IMR-90 (cell line): ENCODE data around the gene STAC2. TPM values are rescaled to one million over a fixed set of nuclear protein-coding genes. Genes with fewer than 3 reads are reported as not detected.

Source experiments
- ATAC-seq: fragments of 200-7000 bp; cut with Tn5 transposase; 2 replicates; pipeline ENCODE4 v1.9.1; 2020; ENCODE audit warnings: low read depth, mild to moderate bottlenecking, moderate library complexity
- BruUV-seq: library from RNA; stranded (reverse); fragments of 400-500 nt; replicated peaks from 2 replicates; lab custom pipeline; 2021; lab: Mats Ljungman, UMichigan
- CTCF ChIA-PET: fragments of 300-600 bp; formaldehyde crosslinking; extraction: SDS; loops from one replicate; lab custom pipeline; 2021; ENCODE audit warnings: antibody characterized with exemption; lab: Yijun Ruan, JAX
- POLR2A ChIA-PET: fragments of 300-600 bp; sonication (Branson Sonifier 250); formaldehyde crosslinking; loops from one replicate; lab custom pipeline; 2022; ENCODE audit warnings: antibody characterized with exemption; ENCODE audit not compliant: unreplicated experiment; lab: Charles Lee
- DNase-seq: peaks from one replicate; pipeline ENCODE4 v3.0.0; 2013
- H2AFZ ChIP-seq: replicated peaks from 2 replicates; pipeline ENCODE3; 2013; ENCODE audit warnings: low read length, mild to moderate bottlenecking; ENCODE audit not compliant: poor library complexity
- H2AK5ac ChIP-seq: 2 replicates; pipeline ENCODE4 v1.6.1; 2013; ENCODE audit warnings: low read depth, low read length, inconsistent platforms
- H2AK9ac ChIP-seq: replicated peaks from 2 replicates; pipeline ENCODE3; 2013; ENCODE audit warnings: mild to moderate bottlenecking, low read depth, low read length, moderate library complexity; ENCODE audit not compliant: poor library complexity
- H2BK120ac ChIP-seq: 2 replicates; pipeline ENCODE4 v1.6.1; 2013; ENCODE audit warnings: low read depth, low read length, inconsistent platforms
- H2BK15ac ChIP-seq: 3 replicates; pipeline ENCODE4 v1.6.1; 2013; ENCODE audit warnings: low read depth, low read length, inconsistent platforms
- H2BK20ac ChIP-seq: 2 replicates; pipeline ENCODE4 v1.6.1; 2013; ENCODE audit warnings: low read depth, mild to moderate bottlenecking, inconsistent platforms, low read length, moderate library complexity
- H2BK5ac ChIP-seq: 2 replicates; pipeline ENCODE4 v1.6.1; 2013; ENCODE audit warnings: mild to moderate bottlenecking, low read depth, low read length, inconsistent platforms; ENCODE audit not compliant: poor library complexity, severe bottlenecking
- H3K14ac ChIP-seq: replicated peaks from 2 replicates; pipeline ENCODE4 v1.6.1; 2013; ENCODE audit warnings: low read depth, low read length, inconsistent platforms
- H3K18ac ChIP-seq: 2 replicates; pipeline ENCODE4 v1.6.1; 2013; ENCODE audit warnings: low read depth, low read length, control low read depth
- H3K23ac ChIP-seq: 2 replicates; pipeline ENCODE4 v1.6.1; 2013; ENCODE audit warnings: low read depth, low read length, inconsistent platforms
- H3K27ac ChIP-seq: 2 replicates; pipeline ENCODE4 v1.5.1; 2013; ENCODE audit warnings: mild to moderate bottlenecking, control low read depth, low read length; ENCODE audit not compliant: insufficient read depth
- H3K27me3 ChIP-seq: 2 replicates; pipeline ENCODE4 v1.6.1; 2013; ENCODE audit warnings: low read length; ENCODE audit not compliant: control insufficient read depth, insufficient read depth
- H3K36me3 ChIP-seq: 2 replicates; pipeline ENCODE4 v1.6.1; 2013; ENCODE audit warnings: low read length, mixed read lengths; ENCODE audit not compliant: control insufficient read depth, insufficient read depth
- H3K4ac ChIP-seq: 2 replicates; pipeline ENCODE4 v1.6.1; 2013; ENCODE audit warnings: low read depth, low read length, inconsistent platforms
- H3K4me1 ChIP-seq: 2 replicates; pipeline ENCODE4 v1.6.1; 2013; ENCODE audit warnings: low read length, mixed read lengths; ENCODE audit not compliant: control insufficient read depth, insufficient read depth
- H3K4me2 ChIP-seq: 2 replicates; pipeline ENCODE4 v1.6.1; 2013; ENCODE audit warnings: low read depth, mild to moderate bottlenecking, control low read depth, low read length, moderate library complexity
- H3K4me3 ChIP-seq: 2 replicates; pipeline ENCODE4 v1.5.1; 2013; ENCODE audit warnings: low read depth, mild to moderate bottlenecking, control low read depth, low read length, moderate library complexity; ENCODE audit not compliant: insufficient read depth
- H3K56ac ChIP-seq: 2 replicates; pipeline ENCODE4 v1.6.1; 2013; ENCODE audit warnings: low read length, inconsistent platforms; ENCODE audit not compliant: insufficient read depth; ENCODE audit errors: extremely low read depth
- H3K79me1 ChIP-seq, 2 experiments: 2 replicates each; pipeline ENCODE4 v1.6.1; 2013; ENCODE audit warnings: low read length in 2 of 2, inconsistent platforms in 1 of 2, low read depth in 1 of 2
- H3K9ac ChIP-seq: 2 replicates; pipeline ENCODE4 v1.6.1; 2013; ENCODE audit warnings: low read depth, low read length, control low read depth
- H3K9me1 ChIP-seq: 2 replicates; pipeline ENCODE4 v1.6.1; 2013; ENCODE audit warnings: low read length, inconsistent platforms; ENCODE audit not compliant: insufficient read depth
- H3K9me3 ChIP-seq: 2 replicates; pipeline ENCODE4 v1.6.1; 2013; ENCODE audit warnings: low read length; ENCODE audit not compliant: control insufficient read depth, insufficient read depth
- H4K20me1 ChIP-seq: 2 replicates; pipeline ENCODE4 v1.6.1; 2013; ENCODE audit warnings: low read length, inconsistent platforms; ENCODE audit not compliant: insufficient read depth
- H4K5ac ChIP-seq: 2 replicates; pipeline ENCODE4 v1.6.1; 2013; ENCODE audit warnings: mild to moderate bottlenecking, low read depth, low read length, control low read depth
- H4K8ac ChIP-seq, 2 experiments: 2 replicates each; pipeline ENCODE4 v1.6.1; 2013; ENCODE audit warnings: low read depth in 2 of 2, low read length in 2 of 2, control low read depth in 1 of 2, inconsistent platforms in 1 of 2
- H4K91ac ChIP-seq: 2 replicates; pipeline ENCODE4 v1.6.1; 2013; ENCODE audit warnings: low read depth, low read length, inconsistent platforms; ENCODE audit not compliant: insufficient read depth
- BHLHE40 ChIP-seq: fragments of 150-350 bp; IDR thresholded peaks from 2 replicates; pipeline ENCODE4 v1.6.1; 2016; ENCODE audit warnings: mild to moderate bottlenecking, low read depth, low read length
- MXI1 ChIP-seq: IDR thresholded peaks from 2 replicates; pipeline ENCODE4 v1.6.1; 2012; ENCODE audit warnings: low read depth, mild to moderate bottlenecking, low read length, moderate library complexity, borderline replicate concordance
- POLR2A ChIP-seq: IDR thresholded peaks from 2 replicates; pipeline ENCODE4 v1.6.1; 2012; ENCODE audit warnings: mild to moderate bottlenecking, low read depth, low read length
- RCOR1 ChIP-seq: IDR thresholded peaks from 2 replicates; pipeline ENCODE4 v1.6.1; 2012; ENCODE audit warnings: mild to moderate bottlenecking, low read length, improper control_type of control experiment; ENCODE audit not compliant: insufficient replicate concordance
- RFX5 ChIP-seq: IDR thresholded peaks from 2 replicates; pipeline ENCODE4 v1.8.0; 2012; ENCODE audit warnings: low read depth, mild to moderate bottlenecking, low read length, moderate library complexity
- SMC3 ChIP-seq: fragments of 150-350 bp; IDR thresholded peaks from 2 replicates; pipeline ENCODE4 v1.6.1; 2016; ENCODE audit warnings: low read depth, mild to moderate bottlenecking, antibody characterized with exemption, low read length, moderate library complexity
- WGBS, 2 experiments: methylation state at CpG; one replicate each; pipeline versions ENCODE4 v1.1.5 to v1.1.7; 2013; ENCODE audit warnings: missing lambda C conversion rate in 2 of 2; ENCODE audit not compliant: insufficient read length in 1 of 2; ENCODE audit errors: extremely low coverage in 2 of 2; 5-methylcytosine and 5-hydroxymethylcytosine counted together
- dilution Hi-C: fragments of 300-500 bp; cut with HindIII; formaldehyde crosslinking; loops from one replicate; pipeline ENCODE4 v1.14.3; 2018; ENCODE audit warnings: low sequenced_read_pairs; ENCODE audit not compliant: unreplicated experiment
- in situ Hi-C: fragments of 300-500 bp; cut with MboI; formaldehyde crosslinking; loops from 3 replicates; pipeline ENCODE4 v1.14.3; 2019; ENCODE audit warnings: low sequenced_read_pairs, inconsistent platforms, mixed read lengths
- intact Hi-C: fragments of 100-400 bp; cut with micrococcal nuclease; formaldehyde crosslinking; loops from 2 replicates; pipeline ENCODE4 v1.10.0; 2022
- polyA plus RNA-seq, 3 experiments: library from polyadenylated mRNA; depleted of rRNA; stranded (reverse); fragments of >200 nt; gene quantifications; 2 replicates each; pipeline ENCODE4 v1.2.3, GENCODE V29; 2012; ENCODE audit warnings: low replicate concordance in 1 of 3
- total RNA-seq: library from RNA; depleted of rRNA; stranded (reverse); fragments of >200 nt; gene quantifications from 2 replicates; pipeline ENCODE4 v1.2.3, GENCODE V29; 2012
- TF ChIP-seq, protein P1 (sequence below): fragments of 150-350 bp; IDR thresholded peaks from 2 replicates; pipeline ENCODE4 v1.6.1; 2017; ENCODE audit warnings: mild to moderate bottlenecking, antibody characterized with exemption, low read length, low read depth

STAC2 gene
- total and polyA plus RNA-seq, 2 of the 4 experiments (the other 2 are of a cell fraction), result 0.02 TPM; not detected in 1

DNA sequence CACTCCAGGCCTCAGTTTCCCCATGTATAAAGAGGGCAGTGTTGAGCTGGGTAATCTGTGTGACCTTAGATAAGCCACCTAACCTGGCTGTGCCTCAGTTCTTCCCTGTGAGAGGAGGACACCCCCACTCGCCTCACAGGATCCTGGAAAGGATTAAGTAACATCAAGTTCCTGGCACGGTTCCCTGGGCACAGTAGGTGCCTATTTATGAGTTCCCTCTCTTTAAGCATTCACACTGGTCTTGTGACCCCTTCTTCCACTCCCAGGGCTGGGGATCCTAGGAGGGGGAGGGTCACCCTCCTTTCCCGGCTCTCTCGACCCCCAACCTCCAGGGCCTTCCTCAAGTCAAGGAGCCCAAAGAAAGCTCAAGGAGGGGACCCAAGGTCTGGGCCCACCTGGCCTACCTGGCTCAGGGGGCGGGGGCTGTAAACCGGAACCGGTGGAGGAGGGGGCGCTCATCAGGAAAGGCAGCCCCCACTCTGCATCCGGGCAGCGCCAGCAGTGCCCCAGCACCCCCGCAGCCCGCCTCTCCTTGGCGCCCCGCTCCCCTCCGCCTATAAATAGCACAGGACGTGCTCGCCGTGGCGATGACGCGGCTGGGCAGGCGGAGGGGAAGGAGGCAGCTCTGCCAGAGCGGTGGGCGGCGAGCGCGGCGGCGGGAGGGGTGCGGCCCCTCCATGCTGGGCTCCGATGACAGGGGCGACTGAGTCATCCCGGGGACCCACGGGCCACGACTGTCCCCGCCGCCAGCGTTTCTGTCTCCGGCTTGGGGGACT is 16.2 kb downstream of the STAC2 start (continued):
- TF ChIP-seq SMC3 (no peak), RCOR1 (no peak), POLR2A (0 out of 2 replicates have a peak, but pooled peaks have one; percentile 22), MXI1 (no peak)

DNA sequence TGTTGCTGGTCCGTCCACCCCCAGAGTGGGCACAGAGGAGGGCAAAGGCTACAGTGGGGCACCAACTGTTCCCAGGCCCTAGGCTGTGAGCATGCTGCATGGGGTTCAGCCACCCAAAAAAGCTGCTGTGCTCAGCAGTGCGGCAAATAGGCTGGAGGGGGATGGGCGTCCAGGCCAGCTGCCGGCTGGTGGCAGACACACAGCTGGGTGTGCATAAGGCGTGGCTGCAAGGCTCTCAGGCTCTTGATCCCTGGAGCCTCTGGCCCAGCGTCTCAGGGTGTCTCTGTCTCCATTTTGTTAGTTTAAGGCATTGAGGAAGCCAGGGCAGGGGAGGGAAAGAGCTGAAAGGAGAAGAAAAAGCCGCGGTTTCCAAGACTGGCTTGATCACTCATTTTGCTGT is 16.9 kb downstream of the STAC2 start:
- Histone ChIP-seq H3K79me1 (peaks cover 0 to 4% of the 10 kb centered on the region in 2 experiments; a peak in 2 of 4 replicates), H2AK9ac (peak overlapping the region; percentile 97), H2AFZ (peak overlapping the region; percentile 97), H3K27me3 (peaks cover under 1% of the 10 kb centered on the region; the same call in 1 of the 2 replicates), H3K4me2 (peak overlapping the region; percentile 63; the same call in 1 of the 2 replicates), H3K14ac (peak overlapping the region; percentile 91), H3K56ac (0 out of 2 replicates have a peak overlapping the region, but pooled peaks have one; percentile 5), H3K36me3 (peaks cover 13% of the 10 kb centered on the region), H2BK20ac (no peak overlapping the region; the same call in 1 of the 2 replicates), H3K27ac (no peak overlapping the region), H4K20me1 (peaks cover 6% of the 10 kb centered on the region), H3K9ac (no peak overlapping the region), H3K23ac (peak overlapping the region; percentile 10; the same call in 1 of the 2 replicates), H4K91ac (no peak overlapping the region; the same call in 1 of the 2 replicates), H2AK5ac (peak overlapping the region; percentile 88), H2BK15ac (peak overlapping the region; percentile 88; the same call in 1 of the 3 replicates), H3K4ac (peak overlapping the region; percentile 86), H4K8ac (peak overlapping the region; percentile 68 to 73; a peak in 2 of 4 replicates), H3K9me3 (no peaks in the 10 kb centered on the region), H3K4me1 (peaks cover 16% of the 10 kb centered on the region), H3K9me1 (peaks cover 12% of the 10 kb centered on the region), H2BK120ac (peak overlapping the region; percentile 86; the same call in 1 of the 2 replicates), H4K5ac (peak overlapping the region; percentile 51; the same call in 1 of the 2 replicates), H3K4me3 (no peak overlapping the region), H2BK5ac (no peak overlapping the region), H3K18ac (peak overlapping the region; percentile 19; the same call in 1 of the 2 replicates)
- in situ Hi-C loops, result no loop called here
- TF ChIP-seq RFX5, result no peak
- TF ChIP-seq, protein P1, sequence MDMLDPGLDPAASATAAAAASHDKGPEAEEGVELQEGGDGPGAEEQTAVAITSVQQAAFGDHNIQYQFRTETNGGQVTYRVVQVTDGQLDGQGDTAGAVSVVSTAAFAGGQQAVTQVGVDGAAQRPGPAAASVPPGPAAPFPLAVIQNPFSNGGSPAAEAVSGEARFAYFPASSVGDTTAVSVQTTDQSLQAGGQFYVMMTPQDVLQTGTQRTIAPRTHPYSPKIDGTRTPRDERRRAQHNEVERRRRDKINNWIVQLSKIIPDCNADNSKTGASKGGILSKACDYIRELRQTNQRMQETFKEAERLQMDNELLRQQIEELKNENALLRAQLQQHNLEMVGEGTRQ, result no peak
- no peak for TF ChIP-seq RCOR1
- no peak for TF ChIP-seq BHLHE40
- ChIA-PET POLR2A (no interaction called here), CTCF (interaction anchor here (0.6 to 0.9 kb wide), 2 partner anchors 23 to 41 kb away, joined by 3 to 4 read pairs; no protein-coding TSS in a partner anchor)
- DNase-seq, result no peak
- BruUV-seq, result no TSS peak
- intact Hi-C loops, result no loop called here
- dilution Hi-C loops, result no loop called here
- WGBS, 2 experiments, result 24% methylated on average over 5 of the region's 8 CpGs; no CpG with 5 or more reads in 1 of the 2 experiments
- no peak for ATAC-seq
